ENCODE results near the gene STAP2.
"Not testable (repeated sequence)": the region's sequence is repeated elsewhere in the genome, so short reads cannot be mapped to it uniquely, and the experiment has no call there.

- not testable (repeated sequence) for TF ChIP-seq CTCF, POLR2AphosphoS5 (IDR thresholded peaks at IDR 0.05)
Measured at GRCh38 chr19:4274321-4274686, 64.3 kb downstream of the STAP2 start.

Measured in suprapubic skin (tissue), 3 donors.